NCI-H2029 (cell line): Measurements from ENCODE around the gene DUSP28.
A peak's percentile ranks its signal among the peaks of the same experiment; 100 is the strongest.
"Not testable (repeated sequence)": the region's sequence is repeated elsewhere in the genome, so short reads cannot be mapped to it uniquely, and the experiment has no call there.

Experiments used
- DNase-seq: peaks from one replicate; lab custom pipeline; 2025; lab: John Stamatoyannopoulos, UW

The DUSP28 gene

GRCh38 chr2:240560084-240560479, at the start of gene DUSP28:
Gene DUSP28 (plus strand): TSS chr2:240560357. CDS start chr2:240560685, 328 bp downstream.
- peak; percentile 77 for DNase-seq

GRCh38 chr2:240510513-240511210, 49.5 kb upstream of the DUSP28 start:
- DNase-seq: no peak

GRCh38 chr2:240511351-240512108, 48.6 kb upstream of the DUSP28 start:
- DNase-seq: no peak

- DNase-seq: no peak
Measured at GRCh38 chr2:240512109-240512485, 48.1 kb upstream of the DUSP28 start.

GRCh38 chr2:240512666-240513535, 47.3 kb upstream of the DUSP28 start:
- no peak for DNase-seq

GRCh38 chr2:240513549-240514287, 46.4 kb upstream of the DUSP28 start:
- DNase-seq: no peak

- DNase-seq: peak; percentile 49
Measured at GRCh38 chr2:240514631-240515030, 45.5 kb upstream of the DUSP28 start.

- DNase-seq: no peak
Measured at GRCh38 chr2:240517342-240517741, 42.8 kb upstream of the DUSP28 start.

GRCh38 chr2:240518981-240519380, 41.2 kb upstream of the DUSP28 start:
- no peak for DNase-seq

- no peak for DNase-seq
Measured at GRCh38 chr2:240519396-240520129, 40.6 kb upstream of the DUSP28 start.

- no peak for DNase-seq
Measured at GRCh38 chr2:240520130-240520973, 39.8 kb upstream of the DUSP28 start.

- DNase-seq: no peak
Measured at GRCh38 chr2:240520974-240521350, 39.2 kb upstream of the DUSP28 start.

GRCh38 chr2:240521885-240522284, 38.3 kb upstream of the DUSP28 start:
- DNase-seq: not testable (repeated sequence)

- DNase-seq: no peak
Measured at GRCh38 chr2:240522406-240522805, 37.8 kb upstream of the DUSP28 start.

GRCh38 chr2:240523451-240524281, 36.5 kb upstream of the DUSP28 start:
- no peak for DNase-seq

- DNase-seq: no peak
Measured at GRCh38 chr2:240524963-240525718, 35.0 kb upstream of the DUSP28 start.

- DNase-seq: no peak
Measured at GRCh38 chr2:240525802-240526201, 34.4 kb upstream of the DUSP28 start.

- DNase-seq: no peak
Measured at GRCh38 chr2:240526521-240526920, 33.6 kb upstream of the DUSP28 start.
